ENCODE results near the gene LUZP2. TPM values are rescaled to one million over a fixed set of nuclear protein-coding genes. Genes with fewer than 3 reads are reported as not detected.

LUZP2 gene
- total RNA-seq, 1 experiment from 2014 or later = 3.8 TPM

DNA sequence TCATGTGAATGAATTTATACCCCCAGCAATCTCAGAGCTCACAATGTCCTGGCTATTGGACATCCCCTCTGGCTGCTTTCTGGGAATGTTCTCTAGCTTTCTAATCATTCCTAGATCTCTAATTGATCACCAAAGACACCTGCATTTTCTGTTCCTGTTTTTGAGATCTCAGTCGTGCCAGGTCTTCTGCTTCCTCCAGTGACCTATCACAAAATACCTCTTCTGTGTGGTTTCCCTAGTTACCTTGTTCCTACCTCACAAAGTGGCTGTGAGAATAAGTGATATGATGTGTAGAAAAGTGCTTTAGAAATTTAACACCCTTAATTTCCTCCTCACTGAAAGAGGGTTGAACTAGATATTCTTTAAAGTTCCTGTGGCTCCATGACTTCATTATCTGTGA lies 92.2 kb downstream of the LUZP2 start:
- CTCF ChIA-PET = no interaction called here
- TF ChIP-seq, protein P1, sequence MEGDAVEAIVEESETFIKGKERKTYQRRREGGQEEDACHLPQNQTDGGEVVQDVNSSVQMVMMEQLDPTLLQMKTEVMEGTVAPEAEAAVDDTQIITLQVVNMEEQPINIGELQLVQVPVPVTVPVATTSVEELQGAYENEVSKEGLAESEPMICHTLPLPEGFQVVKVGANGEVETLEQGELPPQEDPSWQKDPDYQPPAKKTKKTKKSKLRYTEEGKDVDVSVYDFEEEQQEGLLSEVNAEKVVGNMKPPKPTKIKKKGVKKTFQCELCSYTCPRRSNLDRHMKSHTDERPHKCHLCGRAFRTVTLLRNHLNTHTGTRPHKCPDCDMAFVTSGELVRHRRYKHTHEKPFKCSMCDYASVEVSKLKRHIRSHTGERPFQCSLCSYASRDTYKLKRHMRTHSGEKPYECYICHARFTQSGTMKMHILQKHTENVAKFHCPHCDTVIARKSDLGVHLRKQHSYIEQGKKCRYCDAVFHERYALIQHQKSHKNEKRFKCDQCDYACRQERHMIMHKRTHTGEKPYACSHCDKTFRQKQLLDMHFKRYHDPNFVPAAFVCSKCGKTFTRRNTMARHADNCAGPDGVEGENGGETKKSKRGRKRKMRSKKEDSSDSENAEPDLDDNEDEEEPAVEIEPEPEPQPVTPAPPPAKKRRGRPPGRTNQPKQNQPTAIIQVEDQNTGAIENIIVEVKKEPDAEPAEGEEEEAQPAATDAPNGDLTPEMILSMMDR (IDR thresholded peaks at IDR 0.05) = no peak
- Mint-ChIP-seq H3K36me3 (no peaks in the 10 kb centered on the region), H3K27me3 (ENCODE audit: low read depth) (no peaks in the 10 kb centered on the region), H3K4me1 (no peaks in the 10 kb centered on the region), H3K27ac (no peak overlapping the region), H3K9me3 (no peaks in the 10 kb centered on the region), H3K4me3 (no peak overlapping the region)
- DNase-seq (ENCODE audit: low spot score) = no peak
- ATAC-seq = no peak
- POLR2A ChIA-PET = no interaction called here

DNA sequence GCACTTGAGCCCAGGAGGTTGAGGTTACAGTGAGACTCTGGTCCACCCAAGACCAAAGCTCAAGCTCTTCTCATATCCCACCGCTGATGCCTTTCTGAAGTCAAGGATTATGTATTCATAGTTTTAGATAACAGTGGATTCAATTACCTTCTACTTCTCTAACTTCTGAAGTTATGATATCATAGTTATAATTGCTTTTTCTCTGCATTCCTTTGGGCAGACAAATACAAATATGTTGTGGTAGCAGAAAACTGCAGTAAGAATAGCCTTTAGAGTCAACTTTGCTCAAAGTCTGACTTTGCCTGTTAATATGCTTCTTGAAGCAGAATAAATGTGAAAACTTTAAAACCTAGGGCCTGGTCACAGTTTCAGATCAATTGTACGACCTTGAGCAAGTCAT lies 94.4 kb downstream of the LUZP2 start:
- no peaks in the 10 kb centered on the region for H3K27me3 Mint-ChIP-seq (ENCODE audit: low read depth)

DNA sequence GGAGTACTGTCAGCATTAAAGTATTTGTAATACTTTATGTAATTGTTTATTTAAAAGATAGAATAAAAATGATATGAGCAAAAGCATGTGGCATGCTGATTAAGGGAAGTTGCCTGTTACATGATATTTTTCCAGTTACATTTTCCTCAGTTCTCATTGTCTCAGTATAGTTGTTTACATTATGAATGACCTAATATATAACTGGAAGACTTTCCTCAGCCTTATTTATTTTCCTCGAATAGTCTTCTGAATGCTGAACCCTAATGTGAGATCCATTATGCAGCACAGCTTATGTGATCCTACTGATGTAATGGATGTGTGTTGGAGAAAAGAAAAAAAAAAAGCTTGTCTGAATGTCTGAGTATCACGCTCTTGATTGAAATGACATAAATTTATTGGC lies 95.5 kb downstream of the LUZP2 start:
- no peaks in the 10 kb centered on the region for H3K36me3 Mint-ChIP-seq
- no peaks in the 10 kb centered on the region for H3K4me1 Mint-ChIP-seq
- DNase-seq (ENCODE audit: low spot score) (no peak), ATAC-seq (no peak)
- H3K4me3 Mint-ChIP-seq = no peak overlapping the region
- no peaks in the 10 kb centered on the region for H3K27me3 Mint-ChIP-seq (ENCODE audit: low read depth)
- H3K27ac Mint-ChIP-seq = no peak overlapping the region
- H3K9me3 Mint-ChIP-seq = no peaks in the 10 kb centered on the region
- POLR2A ChIA-PET = no interaction called here
- TF ChIP-seq JAZF1 (CRISPR knock-in tag; IDR thresholded peaks at IDR 0.05) (no peak), CREM (CRISPR knock-in tag; IDR thresholded peaks at IDR 0.05) (no peak), SOX15 (CRISPR knock-in tag; IDR thresholded peaks at IDR 0.05) (no peak), RELA (CRISPR knock-in tag; IDR thresholded peaks at IDR 0.05; ENCODE audit: borderline replicate concordance) (no peak), FOXK1 (CRISPR knock-in tag; IDR thresholded peaks at IDR 0.05) (no peak)
- TF ChIP-seq, protein P2, sequence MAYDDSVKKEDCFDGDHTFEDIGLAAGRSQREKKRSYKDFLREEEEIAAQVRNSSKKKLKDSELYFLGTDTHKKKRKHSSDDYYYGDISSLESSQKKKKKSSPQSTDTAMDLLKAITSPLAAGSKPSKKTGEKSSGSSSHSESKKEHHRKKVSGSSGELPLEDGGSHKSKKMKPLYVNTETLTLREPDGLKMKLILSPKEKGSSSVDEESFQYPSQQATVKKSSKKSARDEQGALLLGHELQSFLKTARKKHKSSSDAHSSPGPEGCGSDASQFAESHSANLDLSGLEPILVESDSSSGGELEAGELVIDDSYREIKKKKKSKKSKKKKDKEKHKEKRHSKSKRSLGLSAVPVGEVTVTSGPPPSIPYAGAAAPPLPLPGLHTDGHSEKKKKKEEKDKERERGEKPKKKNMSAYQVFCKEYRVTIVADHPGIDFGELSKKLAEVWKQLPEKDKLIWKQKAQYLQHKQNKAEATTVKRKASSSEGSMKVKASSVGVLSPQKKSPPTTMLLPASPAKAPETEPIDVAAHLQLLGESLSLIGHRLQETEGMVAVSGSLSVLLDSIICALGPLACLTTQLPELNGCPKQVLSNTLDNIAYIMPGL (CRISPR knock-in tag; IDR thresholded peaks at IDR 0.05) = no peak
- TF ChIP-seq, protein P3, sequence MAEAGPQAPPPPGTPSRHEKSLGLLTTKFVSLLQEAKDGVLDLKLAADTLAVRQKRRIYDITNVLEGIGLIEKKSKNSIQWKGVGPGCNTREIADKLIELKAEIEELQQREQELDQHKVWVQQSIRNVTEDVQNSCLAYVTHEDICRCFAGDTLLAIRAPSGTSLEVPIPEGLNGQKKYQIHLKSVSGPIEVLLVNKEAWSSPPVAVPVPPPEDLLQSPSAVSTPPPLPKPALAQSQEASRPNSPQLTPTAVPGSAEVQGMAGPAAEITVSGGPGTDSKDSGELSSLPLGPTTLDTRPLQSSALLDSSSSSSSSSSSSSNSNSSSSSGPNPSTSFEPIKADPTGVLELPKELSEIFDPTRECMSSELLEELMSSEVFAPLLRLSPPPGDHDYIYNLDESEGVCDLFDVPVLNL (CRISPR knock-in tag; IDR thresholded peaks at IDR 0.05; ENCODE audit: borderline replicate concordance, low read depth) = no peak
- TF ChIP-seq, protein P4, sequence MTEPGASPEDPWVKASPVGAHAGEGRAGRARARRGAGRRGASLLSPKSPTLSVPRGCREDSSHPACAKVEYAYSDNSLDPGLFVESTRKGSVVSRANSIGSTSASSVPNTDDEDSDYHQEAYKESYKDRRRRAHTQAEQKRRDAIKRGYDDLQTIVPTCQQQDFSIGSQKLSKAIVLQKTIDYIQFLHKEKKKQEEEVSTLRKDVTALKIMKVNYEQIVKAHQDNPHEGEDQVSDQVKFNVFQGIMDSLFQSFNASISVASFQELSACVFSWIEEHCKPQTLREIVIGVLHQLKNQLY (CRISPR knock-in tag; IDR thresholded peaks at IDR 0.05) = no peak
- CTCF ChIA-PET = no interaction called here

More for the DNA sequence above, 94.4 kb downstream of the LUZP2 start:
- Mint-ChIP-seq H3K9me3 (no peaks in the 10 kb centered on the region), H3K27ac (no peak overlapping the region), H3K4me3 (no peak overlapping the region), H3K36me3 (no peaks in the 10 kb centered on the region), H3K4me1 (no peaks in the 10 kb centered on the region)
- no peak for TF ChIP-seq FOXK1 (CRISPR knock-in tag; IDR thresholded peaks at IDR 0.05)
- TF ChIP-seq ZNF416 (CRISPR knock-in tag; IDR thresholded peaks at IDR 0.05) = no peak
- TF ChIP-seq CREM (CRISPR knock-in tag; IDR thresholded peaks at IDR 0.05) = no peak
- no peak for TF ChIP-seq FOXP1 (CRISPR knock-in tag; IDR thresholded peaks at IDR 0.05; ENCODE audit: borderline replicate concordance)
- TF ChIP-seq, protein P5, sequence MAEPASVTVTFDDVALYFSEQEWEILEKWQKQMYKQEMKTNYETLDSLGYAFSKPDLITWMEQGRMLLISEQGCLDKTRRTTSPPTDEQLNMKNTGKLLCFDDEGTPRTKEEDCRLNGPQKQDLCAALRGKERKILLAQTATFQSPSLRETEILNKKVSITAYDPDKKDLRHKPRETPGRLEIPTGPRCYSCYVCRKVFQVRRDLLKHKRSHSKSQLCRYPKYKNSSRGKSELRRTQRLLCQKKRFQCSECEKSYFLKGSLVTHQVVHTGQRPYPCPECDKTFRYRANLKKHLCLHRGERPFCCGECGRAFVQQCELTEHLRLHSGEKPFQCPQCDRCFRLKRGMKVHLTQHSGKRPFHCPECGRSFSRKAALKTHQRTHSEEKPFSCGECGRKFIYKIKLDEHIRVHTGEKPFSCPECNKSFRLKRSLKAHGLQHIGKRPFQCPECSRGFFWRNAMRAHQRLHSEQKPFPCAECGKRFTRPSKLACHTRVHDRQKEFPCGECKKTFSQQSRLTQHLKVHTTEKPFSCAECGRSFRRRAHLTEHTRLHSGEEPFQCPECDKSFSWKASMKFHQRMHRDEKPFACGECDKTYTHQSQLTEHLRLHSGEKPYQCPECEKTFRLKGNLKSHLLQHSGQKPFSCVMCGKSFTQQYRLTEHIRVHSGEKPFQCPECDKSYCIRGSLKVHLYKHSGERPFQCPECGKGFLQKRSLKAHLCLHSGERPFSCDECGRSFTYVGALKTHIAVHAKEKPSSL (CRISPR knock-in tag; conservative IDR thresholded peaks at IDR 0.05) = no peak
- TF ChIP-seq TP53 (CRISPR knock-in tag; IDR thresholded peaks at IDR 0.05) = no peak
- POLR2A ChIA-PET = no interaction called here
- ATAC-seq (no peak), DNase-seq (ENCODE audit: low spot score) (no peak)
- CTCF ChIA-PET = no interaction called here
